Forelimb muscle (tissue), 1 donor: ENCODE data around the gene CELF2. TPM values are rescaled to one million over a fixed set of nuclear protein-coding genes. Genes with fewer than 3 reads are reported as not detected.

Experiments
- DNase-seq: peaks from one replicate; pipeline ENCODE4 v3.0.0-alpha.2; 2013; ENCODE audit warnings: low read depth
- polyA plus RNA-seq: library from polyadenylated mRNA; unstranded; fragments of 120-200 nt; gene quantifications from one replicate; pipeline ENCODE4 v1.2.1, GENCODE V29; 2013; ENCODE audit not compliant: insufficient read length

Gene CELF2
- polyA plus RNA-seq, 1 donor = 70.1 TPM

DNA sequence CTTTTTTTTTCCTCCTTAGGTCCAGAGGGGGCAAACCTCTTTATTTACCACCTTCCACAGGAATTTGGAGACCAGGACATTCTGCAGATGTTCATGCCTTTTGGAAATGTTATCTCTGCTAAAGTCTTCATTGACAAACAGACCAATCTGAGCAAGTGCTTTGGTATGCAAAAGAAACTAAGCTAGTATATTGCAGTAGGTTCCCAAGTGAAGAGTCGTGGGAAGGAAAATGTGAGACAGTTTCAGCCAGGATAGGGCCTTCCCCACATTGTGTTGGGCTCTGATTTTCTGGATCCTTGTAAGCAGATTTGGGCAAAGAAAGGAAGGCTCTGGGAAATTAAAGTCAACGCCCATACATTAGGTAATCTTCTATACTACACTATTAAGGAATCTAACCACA is 308.1 kb downstream of the CELF2 start:
- DNase-seq = no peak

GRCh38 chr10:11326241-11326640 is 308.6 kb downstream of the CELF2 start:
- DNase-seq = no peak

- no peak for DNase-seq
These were observed 309.4 kb downstream of the CELF2 start for GRCh38 chr10:11326913-11327616.

- DNase-seq = no peak
These were observed 310.8 kb downstream of the CELF2 start for GRCh38 chr10:11328264-11329061.

GRCh38 chr10:11329062-11329673 is 311.5 kb downstream of the CELF2 start:
- no peak for DNase-seq

DNA sequence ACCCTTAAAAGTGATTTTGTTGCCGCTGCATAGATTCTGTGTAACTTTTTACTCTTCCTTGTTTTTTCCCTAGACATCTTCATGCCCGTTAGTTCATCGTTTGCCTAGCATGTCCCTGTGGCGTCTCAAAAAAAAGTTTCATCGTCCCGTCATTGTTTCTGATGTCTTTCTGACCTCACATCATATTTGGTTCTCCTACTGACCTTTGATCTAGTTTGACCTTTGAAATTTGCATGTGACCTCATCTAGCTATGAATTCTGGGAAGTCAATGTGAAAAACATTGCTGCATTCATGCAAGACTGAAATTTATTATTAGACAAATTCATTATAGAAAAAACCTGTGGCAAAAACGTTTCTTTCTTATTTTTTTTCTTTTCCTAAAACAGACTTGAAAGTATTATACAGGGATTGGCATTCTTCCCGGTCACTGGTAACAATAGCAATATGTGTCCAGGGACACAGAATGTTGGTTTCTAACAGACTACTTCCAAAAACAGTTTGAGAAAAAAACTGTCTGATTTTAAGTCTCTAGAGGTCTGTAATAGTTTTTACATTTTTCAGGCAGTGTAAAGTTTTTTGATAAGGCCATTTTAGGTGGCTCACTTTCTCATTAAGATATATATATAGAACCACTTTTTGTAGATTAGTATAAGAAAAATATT is 312.8 kb downstream of the CELF2 start:
- DNase-seq = peak; percentile 62

DNA sequence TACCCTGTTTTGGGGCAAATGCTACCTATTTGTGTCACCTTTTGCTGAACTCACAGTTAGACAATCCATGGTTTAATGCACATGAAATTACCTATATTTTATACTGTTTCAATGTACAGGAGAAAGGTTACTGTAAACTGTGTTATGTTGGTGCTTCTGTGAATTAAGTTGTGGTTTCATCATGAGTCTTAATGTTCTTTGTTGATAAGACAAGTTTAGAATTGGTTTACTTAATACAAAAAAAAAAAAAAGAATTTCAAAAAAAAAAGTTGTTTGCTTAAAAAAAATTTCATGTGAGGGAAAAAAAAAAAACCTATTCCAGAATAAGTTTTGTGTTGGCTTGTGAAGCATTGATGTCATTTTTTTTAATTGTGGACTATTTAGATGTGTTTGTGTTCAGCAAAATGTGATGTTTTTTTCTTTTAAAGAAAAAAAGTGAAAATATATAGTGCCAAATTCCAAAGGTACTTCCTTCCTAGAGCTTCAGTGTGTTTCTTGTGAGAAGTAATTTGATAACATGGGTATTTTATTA is 313.4 kb downstream of the CELF2 start:
- DNase-seq = no peak

GRCh38 chr10:11331726-11332125 is 314.1 kb downstream of the CELF2 start:
- no peak for DNase-seq

DNA sequence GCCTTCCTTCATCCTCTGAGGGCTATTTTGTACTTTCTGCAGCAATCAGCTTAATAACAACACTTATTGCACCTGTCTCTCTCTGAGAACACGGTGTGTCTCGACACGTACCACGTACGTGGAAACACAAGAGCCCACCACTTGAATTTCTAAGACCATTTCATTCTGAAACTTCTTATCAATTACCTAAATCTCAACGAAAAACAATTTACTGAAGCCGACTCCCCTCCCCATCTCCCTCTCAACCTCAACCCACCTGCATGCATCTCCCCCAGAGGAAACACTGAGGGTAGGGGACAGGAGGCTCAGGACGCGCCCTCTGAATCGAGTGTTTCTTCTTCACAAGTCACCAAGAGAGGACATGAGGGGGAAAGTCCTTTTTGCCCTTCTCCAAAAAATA is 315.2 kb downstream of the CELF2 start:
- no peak for DNase-seq

GRCh38 chr10:11334436-11334835 is 316.8 kb downstream of the CELF2 start:
- no peak for DNase-seq

DNA sequence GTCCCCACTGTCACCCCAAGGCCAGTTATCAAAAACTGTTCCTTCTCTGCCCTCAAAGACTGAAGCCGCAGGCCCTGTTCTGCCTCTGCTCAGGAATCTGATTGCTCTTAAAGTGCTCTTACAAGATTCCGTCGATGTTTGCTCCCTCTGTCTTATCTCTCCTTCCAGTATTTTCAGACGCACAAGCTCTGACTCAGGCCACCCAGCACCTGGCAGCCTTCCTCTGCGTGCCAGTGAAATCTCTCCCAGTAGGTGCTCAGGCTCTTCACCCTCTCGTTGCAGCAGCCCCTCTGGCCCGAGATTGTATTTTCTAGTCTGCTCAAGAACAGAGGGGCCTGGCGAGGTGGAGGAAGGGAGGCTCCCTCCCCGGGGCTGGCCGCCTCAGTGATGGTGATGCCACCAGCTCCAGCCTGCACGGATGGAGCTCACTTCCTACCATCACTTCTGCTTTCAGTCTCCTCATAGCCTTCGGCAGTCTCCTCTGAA is 317.5 kb downstream of the CELF2 start:
- DNase-seq = no peak

GRCh38 chr10:11335881-11336430 is 318.3 kb downstream of the CELF2 start:
- DNase-seq = no peak

DNA sequence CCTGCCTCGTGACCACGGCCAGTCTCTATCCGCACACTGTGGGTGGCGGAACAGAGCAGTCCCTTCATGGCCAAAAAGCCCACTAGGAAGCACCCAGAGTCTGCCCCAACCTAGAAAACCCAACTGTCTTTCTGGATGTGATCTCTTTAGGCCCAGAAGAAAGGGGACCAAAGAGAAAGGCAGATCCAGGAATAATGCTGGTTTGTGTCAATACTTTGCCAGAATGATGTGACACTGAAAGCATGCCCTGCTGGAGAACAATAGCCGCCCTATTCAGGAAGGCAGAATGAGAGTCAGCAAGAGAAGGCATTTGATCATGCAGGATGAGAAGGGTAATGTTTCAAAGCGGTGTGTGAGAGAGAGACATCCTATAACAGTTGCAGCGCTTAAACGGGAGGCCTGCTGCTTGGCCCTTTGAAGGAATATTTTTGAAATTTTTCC is 319.1 kb downstream of the CELF2 start:
- DNase-seq = no peak

DNA sequence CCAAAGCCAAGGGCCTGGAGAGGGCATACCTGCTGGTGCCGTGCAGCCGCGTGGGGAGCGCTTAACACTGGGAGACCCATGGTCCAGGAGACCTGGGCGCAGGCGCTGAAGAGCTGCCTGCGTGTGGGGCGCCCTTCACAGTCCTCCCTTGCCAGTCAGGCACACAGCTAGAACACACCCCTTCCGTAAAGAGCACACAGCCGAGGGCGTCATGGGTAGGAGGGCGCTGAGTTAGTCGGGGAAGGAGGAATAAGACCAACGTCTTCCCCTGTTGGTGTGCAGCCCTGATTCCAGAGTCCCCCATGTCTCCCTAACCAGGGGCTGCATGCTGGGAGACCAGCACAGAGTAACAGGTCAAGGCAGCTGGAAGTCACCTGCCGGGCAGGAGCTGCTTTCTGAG is 319.8 kb downstream of the CELF2 start:
- DNase-seq = no peak

DNA sequence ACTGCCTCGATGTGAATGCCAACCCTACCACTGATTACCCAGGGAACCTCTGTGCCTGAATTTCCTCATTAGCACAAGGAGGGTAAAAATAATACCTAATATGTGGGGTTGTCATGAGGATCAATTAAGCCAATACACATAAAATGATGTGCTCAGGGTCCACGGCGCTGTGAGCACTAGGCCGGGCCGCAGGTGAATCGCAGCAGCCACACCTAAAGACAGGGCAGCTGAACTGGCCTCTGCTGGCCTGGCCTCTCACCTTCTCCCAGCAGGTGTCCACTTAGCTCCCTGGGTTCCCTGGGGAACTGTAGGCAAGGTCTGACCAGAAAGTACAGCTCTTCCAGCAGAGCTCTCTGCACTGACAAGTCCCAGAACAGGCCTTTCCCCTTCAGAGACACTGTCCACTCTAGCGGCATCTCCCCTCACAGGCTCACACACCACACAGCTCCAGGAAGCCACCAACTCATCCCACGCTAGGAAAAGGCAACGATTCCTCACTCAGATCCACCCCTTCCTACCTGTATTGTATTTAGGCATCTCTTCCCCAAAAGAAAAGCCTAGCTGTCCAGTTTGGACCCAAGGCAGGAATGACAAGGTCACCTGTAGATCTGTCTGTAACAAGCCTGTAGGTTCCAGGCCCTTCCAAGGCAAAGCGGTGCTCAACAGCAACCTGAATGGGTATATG is 320.6 kb downstream of the CELF2 start:
- DNase-seq = no peak

DNA sequence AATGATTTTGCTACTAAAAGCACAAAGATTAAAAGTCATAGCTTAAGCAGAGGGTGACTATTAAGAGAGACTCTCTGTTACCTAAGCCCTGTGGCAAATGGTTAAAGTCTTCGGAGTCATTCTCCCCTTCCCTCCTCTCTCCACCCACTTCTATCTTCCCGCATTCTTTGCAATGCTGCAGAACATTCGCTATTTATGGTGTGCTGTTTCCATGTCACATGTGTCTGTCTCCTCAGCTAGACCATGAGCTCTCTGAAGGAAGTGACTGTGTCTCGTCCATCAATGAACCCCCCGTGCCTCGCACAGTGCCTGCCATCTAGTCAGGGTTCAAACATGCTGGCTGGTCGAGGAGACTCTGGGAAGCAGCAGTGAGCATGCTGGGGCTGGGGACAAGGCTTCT is 321.3 kb downstream of the CELF2 start:
- DNase-seq = no peak

DNA sequence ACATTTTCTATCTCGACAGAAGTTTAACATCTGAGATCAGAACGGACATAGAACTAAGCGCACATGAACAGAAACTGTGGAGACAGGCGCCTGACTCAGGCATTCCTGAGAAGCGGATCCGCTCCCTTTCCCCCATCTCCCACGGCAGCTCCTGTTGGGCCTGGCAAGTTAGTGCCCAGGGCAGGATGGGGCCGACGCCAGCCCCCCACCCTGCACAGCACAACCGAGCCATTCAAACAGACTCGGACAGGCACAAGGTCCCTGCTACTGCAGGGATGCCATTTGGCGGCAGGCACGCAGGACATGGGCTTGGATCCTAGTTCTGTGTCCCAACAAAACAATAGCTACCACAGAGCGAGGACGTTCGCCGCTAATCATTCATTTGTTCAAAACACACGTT is 322.0 kb downstream of the CELF2 start:
- no peak for DNase-seq

DNA sequence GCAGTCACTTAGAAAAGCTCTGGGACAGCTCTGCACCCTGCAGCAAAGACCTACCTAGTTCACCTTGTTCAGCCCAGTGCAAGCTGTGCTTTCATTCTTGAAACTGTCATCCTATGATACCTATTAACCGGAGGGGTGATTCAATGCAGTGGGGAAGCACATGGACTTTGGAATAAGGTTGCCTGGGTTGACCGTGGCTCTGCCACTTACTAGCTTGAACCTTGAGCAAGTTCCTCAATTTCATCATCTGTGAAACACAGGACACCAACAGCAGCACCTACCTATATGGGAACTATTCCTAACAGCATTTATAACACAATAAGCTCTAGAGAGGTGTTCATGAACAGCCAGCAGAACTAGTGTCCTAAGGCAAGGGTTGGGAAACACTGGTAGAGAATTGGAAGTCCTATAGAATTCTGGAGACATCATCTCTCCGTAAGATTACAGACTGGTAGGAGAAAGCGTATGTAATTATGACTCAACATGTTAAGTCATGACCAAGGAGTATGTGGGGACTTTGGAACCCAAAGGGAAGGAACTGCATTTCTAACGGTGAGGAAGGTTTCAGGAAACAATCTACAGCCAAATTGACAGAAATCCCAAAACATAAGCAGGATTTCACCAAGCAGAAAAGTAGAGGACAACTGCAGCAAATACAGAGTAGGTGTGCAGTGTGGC is 323.8 kb downstream of the CELF2 start:
- DNase-seq = no peak

- DNase-seq = no peak
These were observed 326.4 kb downstream of the CELF2 start for GRCh38 chr10:11344081-11344480.

DNA sequence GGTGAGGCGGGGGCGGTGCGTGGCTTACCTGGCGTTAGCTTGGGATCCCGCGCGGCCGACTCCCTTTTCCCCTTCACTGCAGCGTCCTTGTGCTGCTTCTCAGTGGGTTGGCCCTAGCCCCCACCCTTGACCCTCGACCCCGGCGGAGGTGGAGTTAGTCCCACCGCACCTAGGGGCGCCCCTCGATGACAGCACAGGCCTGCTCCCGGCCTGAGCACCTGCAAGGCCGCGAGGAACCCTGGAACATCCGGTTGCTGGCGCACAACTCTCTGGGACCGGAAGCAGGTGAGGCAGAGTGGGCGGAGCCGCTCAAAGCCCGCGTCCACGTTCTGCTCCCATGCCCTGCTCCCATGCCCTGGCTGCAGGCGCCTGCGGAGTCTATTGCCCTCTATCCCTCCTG is 326.9 kb downstream of the CELF2 start:
- DNase-seq = no peak
